Progenitor cell of endocrine pancreas (in vitro differentiated cells): ENCODE results near the gene DZIP1. TPM values are rescaled to one million over a fixed set of nuclear protein-coding genes. Genes with fewer than 3 reads are reported as not detected.

ENCODE experiments used
- DNase-seq: peaks from one replicate; pipeline ENCODE4 v3.0.0; 2021; ENCODE audit warnings: low spot score; ENCODE audit not compliant: unreplicated experiment
- H3K27ac Mint-ChIP-seq: 2 replicates; pipeline ENCODE4 v1.8.0; 2021; ENCODE audit warnings: mild to moderate bottlenecking, moderate library complexity, mixed read lengths
- H3K27me3 Mint-ChIP-seq: 2 replicates; pipeline ENCODE4 v1.8.0; 2021; ENCODE audit warnings: mixed read lengths
- H3K36me3 Mint-ChIP-seq: 2 replicates; pipeline ENCODE4 v1.8.0; 2022; ENCODE audit warnings: mixed read lengths; ENCODE audit not compliant: insufficient read depth
- H3K4me1 Mint-ChIP-seq: 2 replicates; pipeline ENCODE4 v1.8.0; 2021; ENCODE audit warnings: low read depth, mixed read lengths
- H3K4me3 Mint-ChIP-seq: 2 replicates; pipeline ENCODE4 v1.8.0; 2021; ENCODE audit warnings: low read depth, mild to moderate bottlenecking, moderate library complexity, mixed read lengths
- H3K9me3 Mint-ChIP-seq: 2 replicates; pipeline ENCODE4 v1.8.0; 2021; ENCODE audit warnings: low read depth, mixed read lengths
- total RNA-seq: library from RNA; stranded (reverse); gene quantifications from 2 replicates; pipeline ENCODE4 v1.2.1, GENCODE V29; 2021
- TF ChIP-seq, protein P1 (sequence below): fragments of 200-600 bp; sonication (generic); IDR thresholded peaks from one replicate; pipeline ENCODE4 v1.5.0; 2021; ENCODE audit warnings: antibody characterized with exemption, mild to moderate bottlenecking; ENCODE audit not compliant: unreplicated experiment

The DZIP1 gene
- total RNA-seq, 1 donor from 2014 or later, result 35.4 TPM

DNA sequence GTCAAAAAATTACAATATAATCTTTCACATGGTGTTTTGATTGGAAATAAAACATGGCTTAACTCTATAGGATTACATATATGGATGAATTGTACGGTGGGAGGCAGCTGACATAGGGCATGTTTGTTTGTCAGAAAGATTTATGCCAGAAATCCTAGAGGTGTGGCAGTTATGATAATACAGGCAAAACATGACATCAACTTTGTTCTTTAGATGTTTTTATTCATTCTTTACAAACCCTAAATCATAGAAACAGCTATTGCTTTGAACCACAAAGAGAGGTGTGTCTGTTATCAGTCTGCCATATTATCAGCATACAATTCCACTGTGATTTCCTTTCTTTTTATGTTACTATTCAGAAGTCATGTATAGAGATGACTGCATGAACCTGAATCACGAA, 100.2 kb downstream of the DZIP1 start:
- TF ChIP-seq, protein P1, sequence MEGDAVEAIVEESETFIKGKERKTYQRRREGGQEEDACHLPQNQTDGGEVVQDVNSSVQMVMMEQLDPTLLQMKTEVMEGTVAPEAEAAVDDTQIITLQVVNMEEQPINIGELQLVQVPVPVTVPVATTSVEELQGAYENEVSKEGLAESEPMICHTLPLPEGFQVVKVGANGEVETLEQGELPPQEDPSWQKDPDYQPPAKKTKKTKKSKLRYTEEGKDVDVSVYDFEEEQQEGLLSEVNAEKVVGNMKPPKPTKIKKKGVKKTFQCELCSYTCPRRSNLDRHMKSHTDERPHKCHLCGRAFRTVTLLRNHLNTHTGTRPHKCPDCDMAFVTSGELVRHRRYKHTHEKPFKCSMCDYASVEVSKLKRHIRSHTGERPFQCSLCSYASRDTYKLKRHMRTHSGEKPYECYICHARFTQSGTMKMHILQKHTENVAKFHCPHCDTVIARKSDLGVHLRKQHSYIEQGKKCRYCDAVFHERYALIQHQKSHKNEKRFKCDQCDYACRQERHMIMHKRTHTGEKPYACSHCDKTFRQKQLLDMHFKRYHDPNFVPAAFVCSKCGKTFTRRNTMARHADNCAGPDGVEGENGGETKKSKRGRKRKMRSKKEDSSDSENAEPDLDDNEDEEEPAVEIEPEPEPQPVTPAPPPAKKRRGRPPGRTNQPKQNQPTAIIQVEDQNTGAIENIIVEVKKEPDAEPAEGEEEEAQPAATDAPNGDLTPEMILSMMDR, result no peak
- no peak for DNase-seq
- peaks cover 17% of the 10 kb centered on the region for H3K4me1 Mint-ChIP-seq
- H3K36me3 Mint-ChIP-seq, result no peaks in the 10 kb centered on the region
- H3K4me3 Mint-ChIP-seq, result no peak overlapping the region
- H3K27ac Mint-ChIP-seq, result no peak overlapping the region
- H3K27me3 Mint-ChIP-seq, result peaks cover 28% of the 10 kb centered on the region
- no peaks in the 10 kb centered on the region for H3K9me3 Mint-ChIP-seq

DNA sequence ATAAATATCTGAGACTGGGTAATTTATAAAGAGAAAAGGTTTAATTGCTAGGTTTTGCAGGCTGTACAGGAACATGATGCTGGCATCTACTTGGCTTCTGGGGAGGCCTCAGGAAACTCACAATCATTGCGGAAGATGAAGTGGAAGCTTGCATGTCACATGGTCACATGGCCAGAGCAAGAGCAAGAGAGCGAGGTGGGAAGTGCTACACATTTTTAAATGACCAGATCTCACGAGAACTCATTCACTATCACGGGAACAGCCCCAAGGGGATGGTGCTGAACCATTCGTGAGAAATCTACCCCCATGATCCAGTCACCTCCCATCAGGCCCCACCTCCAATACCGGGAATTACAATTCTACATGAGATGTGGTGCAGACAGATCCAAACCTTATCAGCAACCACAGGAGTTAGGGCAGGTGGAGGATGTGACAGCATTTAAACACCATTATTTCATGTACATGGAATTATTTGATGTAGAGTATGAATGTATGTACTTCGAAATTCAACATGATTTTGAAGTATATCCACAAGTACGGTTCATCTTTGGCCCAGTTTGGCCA, 102.5 kb downstream of the DZIP1 start:
- DNase-seq, result no peak
- Mint-ChIP-seq H3K27ac (no peak overlapping the region), H3K4me3 (no peak overlapping the region), H3K27me3 (peaks cover 12% of the 10 kb centered on the region), H3K9me3 (no peaks in the 10 kb centered on the region), H3K4me1 (peaks cover 23% of the 10 kb centered on the region), H3K36me3 (no peaks in the 10 kb centered on the region)
- TF ChIP-seq, protein P1, result no peak

DNA sequence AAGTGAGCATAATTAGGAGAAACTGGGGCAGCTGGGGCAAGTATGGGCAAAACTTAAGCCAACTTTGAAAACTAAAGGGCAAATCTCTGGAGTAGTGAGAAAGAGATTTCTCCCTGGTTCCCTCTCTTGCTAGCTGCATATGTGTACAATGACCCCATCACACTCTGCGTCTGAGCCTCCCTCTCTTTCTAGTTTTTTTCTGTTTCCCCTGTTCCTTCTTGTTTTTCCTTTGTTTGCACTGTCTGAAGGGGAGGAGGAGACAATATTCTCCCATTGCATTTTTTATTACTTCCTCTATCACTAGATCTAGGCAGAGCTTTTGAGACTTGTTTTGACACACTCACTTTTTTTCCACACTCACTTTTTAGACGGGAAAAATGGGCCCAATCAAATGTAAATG, 103.2 kb downstream of the DZIP1 start:
- H3K27ac Mint-ChIP-seq, result peak overlapping the region; percentile 35

DNA sequence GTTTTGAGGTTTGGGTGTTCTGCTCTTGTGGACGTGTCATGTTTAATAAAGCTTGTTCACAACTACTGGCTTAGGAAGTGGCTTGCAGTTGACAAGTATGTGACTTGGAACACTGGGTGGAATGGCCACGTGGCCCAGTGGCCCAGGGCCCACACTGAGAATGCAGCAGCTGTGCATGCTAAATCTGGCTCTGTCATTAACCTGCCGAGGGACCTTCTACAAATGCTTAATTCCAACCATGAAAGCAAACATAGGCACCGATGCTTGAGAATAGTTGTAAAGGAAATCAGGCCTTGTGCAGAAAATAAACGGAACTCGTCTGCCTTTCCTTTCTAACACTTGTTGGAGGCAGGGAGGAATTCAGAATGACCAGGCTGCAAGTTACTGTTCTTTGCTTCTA, 103.6 kb downstream of the DZIP1 start:
- Mint-ChIP-seq H3K27ac (peak overlapping the region; percentile 35), H3K9me3 (no peaks in the 10 kb centered on the region), H3K27me3 (peaks cover 2% of the 10 kb centered on the region), H3K36me3 (no peaks in the 10 kb centered on the region), H3K4me3 (peak overlapping the region; percentile 9), H3K4me1 (peaks cover 27% of the 10 kb centered on the region)
- TF ChIP-seq, protein P1, result no peak
- DNase-seq, result no peak

More for the DNA sequence above, 103.2 kb downstream of the DZIP1 start:
- Mint-ChIP-seq H3K4me3 (no peak overlapping the region), H3K36me3 (no peaks in the 10 kb centered on the region), H3K27me3 (peaks cover 6% of the 10 kb centered on the region), H3K4me1 (peaks cover 27% of the 10 kb centered on the region), H3K9me3 (no peaks in the 10 kb centered on the region)
- DNase-seq, result no peak
- TF ChIP-seq, protein P1, result no peak

DNA sequence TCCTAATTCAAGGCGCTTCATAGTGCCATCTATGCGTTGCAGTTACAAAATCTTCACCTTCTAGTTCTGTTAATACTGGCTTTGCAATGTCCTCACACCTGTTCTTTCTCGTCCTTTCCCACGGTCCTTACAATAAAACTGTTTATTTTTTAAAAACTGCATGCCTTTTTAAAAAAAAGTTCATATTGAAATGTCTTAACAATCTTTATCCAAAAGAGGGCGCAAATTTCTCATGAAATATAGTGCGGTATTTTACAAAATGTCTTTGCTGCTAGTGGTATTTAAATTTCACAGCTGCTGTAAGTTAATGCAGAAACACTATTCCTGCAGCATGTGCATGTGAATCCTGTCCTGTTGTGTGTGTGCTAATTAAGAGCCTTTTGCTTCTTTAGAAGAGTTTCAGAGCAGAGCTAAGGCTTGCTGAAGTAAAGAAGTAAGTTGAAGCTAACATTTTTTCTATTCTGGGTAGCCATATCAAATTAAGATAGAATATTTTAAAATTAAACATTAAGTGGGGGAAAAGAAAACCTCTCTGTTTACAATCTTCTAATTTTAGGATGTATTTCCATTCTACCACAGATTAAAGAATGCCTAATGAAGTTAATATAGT, 107.8 kb downstream of the DZIP1 start:
- H3K4me3 Mint-ChIP-seq, result no peak overlapping the region
- no peak for DNase-seq
- no peaks in the 10 kb centered on the region for H3K36me3 Mint-ChIP-seq
- TF ChIP-seq, protein P1, result peak; percentile 51
- H3K9me3 Mint-ChIP-seq, result no peaks in the 10 kb centered on the region
- H3K4me1 Mint-ChIP-seq, result peaks cover 34% of the 10 kb centered on the region
- H3K27ac Mint-ChIP-seq, result no peak overlapping the region
- H3K27me3 Mint-ChIP-seq, result no peaks in the 10 kb centered on the region
